ENCODE results near the gene LIMK2.

DNA sequence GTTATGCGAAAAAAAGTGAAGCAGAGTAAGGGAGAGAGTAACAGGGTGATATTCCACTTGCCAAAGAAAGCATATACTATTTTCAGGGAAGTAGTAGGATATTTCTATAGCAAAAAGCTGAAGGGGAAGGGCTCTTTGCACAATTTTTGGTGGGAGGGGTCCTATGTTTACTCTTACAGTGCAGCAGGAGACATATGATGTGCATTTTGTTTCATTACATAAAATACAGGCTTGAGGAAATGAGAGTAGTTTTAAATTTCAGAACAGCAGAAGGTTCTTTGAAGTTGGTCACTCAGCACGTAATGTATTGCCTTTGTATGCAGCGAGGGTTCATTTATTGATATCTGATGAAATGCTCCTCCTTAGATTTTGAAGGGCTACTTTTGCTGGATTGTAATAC, 83.3 kb downstream of the LIMK2 start:
- TF ChIP-seq, protein P1, sequence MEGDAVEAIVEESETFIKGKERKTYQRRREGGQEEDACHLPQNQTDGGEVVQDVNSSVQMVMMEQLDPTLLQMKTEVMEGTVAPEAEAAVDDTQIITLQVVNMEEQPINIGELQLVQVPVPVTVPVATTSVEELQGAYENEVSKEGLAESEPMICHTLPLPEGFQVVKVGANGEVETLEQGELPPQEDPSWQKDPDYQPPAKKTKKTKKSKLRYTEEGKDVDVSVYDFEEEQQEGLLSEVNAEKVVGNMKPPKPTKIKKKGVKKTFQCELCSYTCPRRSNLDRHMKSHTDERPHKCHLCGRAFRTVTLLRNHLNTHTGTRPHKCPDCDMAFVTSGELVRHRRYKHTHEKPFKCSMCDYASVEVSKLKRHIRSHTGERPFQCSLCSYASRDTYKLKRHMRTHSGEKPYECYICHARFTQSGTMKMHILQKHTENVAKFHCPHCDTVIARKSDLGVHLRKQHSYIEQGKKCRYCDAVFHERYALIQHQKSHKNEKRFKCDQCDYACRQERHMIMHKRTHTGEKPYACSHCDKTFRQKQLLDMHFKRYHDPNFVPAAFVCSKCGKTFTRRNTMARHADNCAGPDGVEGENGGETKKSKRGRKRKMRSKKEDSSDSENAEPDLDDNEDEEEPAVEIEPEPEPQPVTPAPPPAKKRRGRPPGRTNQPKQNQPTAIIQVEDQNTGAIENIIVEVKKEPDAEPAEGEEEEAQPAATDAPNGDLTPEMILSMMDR (IDR thresholded peaks at IDR 0.05; ENCODE audit: low read length): no peak
- no peak for TF ChIP-seq EZH2 (optimal IDR thresholded peaks at IDR 0.05; ENCODE audit: low read depth, low read length)
- TF ChIP-seq EZH2phosphoT487 (IDR thresholded peaks at IDR 0.05; ENCODE audit: low read length): no peak
